SKM-1 treated with dmso at 0.1 percent for 144 hours (cell line): Measurements from ENCODE around the gene NXF3.
"Not testable (repeated sequence)": the region's sequence is repeated elsewhere in the genome, so short reads cannot be mapped to it uniquely, and the experiment has no call there.

Experiments used
- DNase-seq: peaks from one replicate; lab custom pipeline; 2025; ENCODE audit not compliant: unreplicated experiment; lab: John Stamatoyannopoulos, UW

Gene NXF3

DNA sequence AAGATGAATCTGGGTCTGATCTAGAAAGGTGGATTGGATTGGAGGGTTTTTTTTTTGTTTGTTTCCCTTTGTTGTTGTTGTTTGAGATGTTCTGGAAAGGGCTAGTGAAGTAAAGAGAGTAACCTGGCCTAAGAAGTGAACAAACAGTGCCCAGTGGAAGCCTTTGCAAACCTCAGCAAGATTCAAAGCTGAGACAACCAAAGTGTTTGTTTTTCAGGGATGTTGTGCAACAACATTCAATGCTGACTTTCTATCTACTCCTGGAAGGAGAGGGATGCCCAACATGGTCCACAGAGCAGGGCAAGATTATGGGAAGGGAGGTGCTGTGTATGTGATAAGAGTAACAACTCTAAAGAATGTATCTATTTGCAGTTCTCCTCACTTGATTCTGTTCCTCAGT is 40.3 kb downstream of the NXF3 start:
- DNase-seq, result no peak

DNA sequence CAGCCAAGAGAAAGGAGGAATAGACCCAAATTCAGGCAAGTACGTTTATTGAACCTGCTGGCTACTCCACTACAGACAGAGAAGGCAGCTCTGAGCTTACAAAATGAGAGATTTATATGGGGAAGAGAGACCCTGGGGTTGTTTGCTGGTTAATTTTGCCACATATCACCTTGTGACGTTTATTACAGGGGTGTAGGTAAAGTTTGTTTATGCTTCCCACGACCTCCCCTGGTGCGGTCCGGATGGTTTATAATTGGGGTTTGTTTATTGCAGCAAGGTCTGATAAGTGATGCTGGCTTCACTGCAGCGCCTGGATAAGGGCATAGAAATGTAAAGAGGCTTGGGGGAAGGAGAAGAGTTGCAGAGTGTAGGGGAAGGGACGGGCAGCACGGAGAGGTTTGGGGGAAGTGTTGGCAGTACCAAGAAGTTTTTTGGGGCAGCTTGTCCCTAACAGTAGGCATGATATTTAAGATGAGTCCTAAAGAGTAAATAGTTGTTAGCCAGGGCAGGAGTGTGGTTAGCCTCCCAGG is 41.6 kb downstream of the NXF3 start:
- DNase-seq, result no peak

DNA sequence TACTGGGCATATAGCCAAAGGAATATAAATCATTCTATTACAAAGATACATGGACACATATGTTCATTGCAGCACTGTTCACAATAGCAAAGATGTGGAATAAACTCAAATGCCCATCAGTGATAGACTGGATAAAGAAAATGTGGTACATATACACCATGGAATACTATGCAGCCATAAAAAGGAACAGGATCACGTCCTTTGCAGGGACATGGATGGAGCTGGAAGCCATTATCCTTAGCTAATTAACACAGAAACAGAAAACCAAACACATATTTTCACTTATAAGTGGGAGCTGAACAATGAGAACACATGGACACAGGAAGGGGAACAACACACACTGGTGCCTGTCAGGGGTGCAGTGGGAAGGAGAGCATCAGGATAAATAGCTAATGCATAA is 59.6 kb downstream of the NXF3 start:
- not testable (repeated sequence) for DNase-seq
